WTC11 (cell line): ENCODE results near the gene CYREN.

Source experiments
- CBFB ChIP-seq: sonication (generic); formaldehyde crosslinking; IDR thresholded peaks from 2 replicates; pipeline ENCODE4 v1.8.1; 2022; ENCODE audit warnings: mild to moderate bottlenecking, low read depth, missing genetic modification reagents
- CTCF ChIP-seq: fragments of 200-600 bp; IDR thresholded peaks from 2 replicates; pipeline ENCODE4 v1.8.0; 2022; ENCODE audit warnings: antibody characterized with exemption
- MAX ChIP-seq: sonication (generic); formaldehyde crosslinking; IDR thresholded peaks from 2 replicates; pipeline ENCODE4 v1.8.0; 2022; ENCODE audit warnings: mild to moderate bottlenecking, missing genetic modification reagents
- ZNF317 ChIP-seq: sonication (generic); formaldehyde crosslinking; IDR thresholded peaks from 2 replicates; pipeline ENCODE4 v1.8.1; 2023; ENCODE audit warnings: low read depth, mild to moderate bottlenecking, moderate library complexity, missing genetic modification reagents, borderline replicate concordance

GRCh38 chr7:135186261-135186540 lies 15.7 kb upstream of the CYREN start:
- TF ChIP-seq CTCF (no peak), CBFB (CRISPR knock-in tag) (no peak), ZNF317 (CRISPR knock-in tag) (no peak), MAX (no peak)
